SK-N-SH (cell line): ENCODE data around the gene SLF2. TPM values are rescaled to one million over a fixed set of nuclear protein-coding genes. Genes with fewer than 3 reads are reported as not detected.

Experiments used
- CTCF ChIA-PET: fragments of 300-600, 350-600 bp; formaldehyde crosslinking; extraction: SDS; loops from one replicate; lab custom pipeline; 2021; lab: Yijun Ruan, JAX
- POLR2A ChIA-PET: fragments of 350-600 bp; sonication (Branson Sonifier 250); formaldehyde crosslinking; extraction: SDS; loops from one replicate; lab custom pipeline; 2020; ENCODE audit warnings: antibody characterized with exemption, inconsistent platforms; lab: Yijun Ruan, JAX
- DNase-seq: peaks from one replicate; pipeline ENCODE4 v3.0.0; 2012
- H2AFZ ChIP-seq: fragments of 200-600 bp; sonication (generic); 2 replicates; pipeline ENCODE4 v1.8.1; 2016; ENCODE audit warnings: antibody characterized with exemption, mild to moderate bottlenecking, low read depth
- H3F3A ChIP-seq: fragments of 200-600 bp; sonication (generic); replicated peaks from 2 replicates; pipeline ENCODE3; 2016; ENCODE audit warnings: antibody characterized with exemption, mild to moderate bottlenecking; ENCODE audit not compliant: insufficient read depth
- H3K27ac ChIP-seq, 2 experiments: fragments of 200-500 bp in 1 of 2; fragments of 200-600 bp in 1 of 2; sonication (Bioruptor generic) in 1 of 2; sonication (generic), shearing (Covaris generic) in 1 of 2; 2 replicates each; pipeline versions ENCODE4 v1.5.1 to v1.6.1; 2014 to 2016; ENCODE audit warnings: low read depth in 2 of 2, inconsistent platforms in 1 of 2, low read length in 1 of 2, mild to moderate bottlenecking in 1 of 2, mixed read lengths in 1 of 2
- H3K27me3 ChIP-seq: fragments of 200-600 bp; sonication (generic), shearing (Covaris generic); 2 replicates; pipeline ENCODE4 v1.6.1; 2016; ENCODE audit warnings: mixed run types; ENCODE audit not compliant: insufficient read depth
- H3K36me3 ChIP-seq, 2 experiments: fragments of 200-500 bp in 1 of 2; fragments of 200-600 bp in 1 of 2; sonication (Bioruptor generic) in 1 of 2; sonication (generic) in 1 of 2; replicated peaks in 1 of 2; 2 replicates each; pipeline versions ENCODE3 to v1.5.1; 2014 to 2016; ENCODE audit warnings: low read length in 1 of 2, mild to moderate bottlenecking in 1 of 2; ENCODE audit not compliant: insufficient read depth in 2 of 2, control insufficient read depth in 1 of 2
- H3K4me1 ChIP-seq, 2 experiments: fragments of 200-500 bp in 1 of 2; fragments of 200-600 bp in 1 of 2; sonication (Bioruptor generic) in 1 of 2; sonication (generic), shearing (Covaris generic) in 1 of 2; 2 replicates each; pipeline versions ENCODE4 v1.5.1 to v1.6.1; 2014 to 2016; ENCODE audit warnings: low read depth in 1 of 2, low read length in 1 of 2, mixed run types in 1 of 2; ENCODE audit not compliant: insufficient read depth in 2 of 2, control insufficient read depth in 1 of 2
- H3K4me2 ChIP-seq: fragments of 200-600 bp; sonication (generic), shearing (Covaris generic); 2 replicates; pipeline ENCODE4 v1.6.1; 2017; ENCODE audit warnings: mixed run types
- H3K4me3 ChIP-seq, 2 experiments: fragments of 200-500 bp in 1 of 2; fragments of 200-600 bp in 1 of 2; sonication (Bioruptor generic) in 1 of 2; sonication (generic), shearing (Covaris generic) in 1 of 2; 2 replicates each; pipeline versions ENCODE4 v1.5.1 to v1.8.1; 2014 to 2016; ENCODE audit warnings: low read depth in 2 of 2, inconsistent platforms in 1 of 2, low read length in 1 of 2, mild to moderate bottlenecking in 1 of 2, mixed read lengths in 1 of 2, moderate library complexity in 1 of 2
- H3K79me2 ChIP-seq: fragments of 200-600 bp; sonication (generic); 2 replicates; pipeline ENCODE4 v1.8.1; 2017; ENCODE audit warnings: mild to moderate bottlenecking; ENCODE audit not compliant: insufficient read depth
- H3K9ac ChIP-seq: fragments of 200-600 bp; sonication (generic); 2 replicates; pipeline ENCODE4 v1.6.1; 2017; ENCODE audit warnings: mixed run types
- H3K9me2 ChIP-seq: fragments of 200-600 bp; sonication (generic); 2 replicates; pipeline ENCODE4 v1.6.1; 2017; ENCODE audit warnings: mixed run types
- H3K9me3 ChIP-seq: fragments of 200-600 bp; sonication (generic); 2 replicates; pipeline ENCODE4 v1.6.1; 2017; ENCODE audit warnings: mixed run types, mild to moderate bottlenecking, moderate library complexity
- H4K20me1 ChIP-seq: fragments of 200-600 bp; sonication (generic); 2 replicates; pipeline ENCODE4 v1.6.1; 2017; ENCODE audit warnings: mild to moderate bottlenecking, mixed run types; ENCODE audit not compliant: insufficient read depth
- FOXM1 ChIP-seq: IDR thresholded peaks from 2 replicates; pipeline ENCODE4 v1.4.0; 2012; ENCODE audit warnings: low read depth, mild to moderate bottlenecking
- MEF2A ChIP-seq: IDR thresholded peaks from 2 replicates; pipeline ENCODE4 v1.4.0; 2012; ENCODE audit warnings: low read depth, borderline replicate concordance
- MXI1 ChIP-seq: IDR thresholded peaks from 2 replicates; pipeline ENCODE4 v1.6.1; 2012; ENCODE audit warnings: mild to moderate bottlenecking, low read depth, low read length, improper control_type of control experiment
- NFIC ChIP-seq: IDR thresholded peaks from 2 replicates; pipeline ENCODE4 v1.4.0; 2012; ENCODE audit warnings: borderline replicate concordance
- RAD21 ChIP-seq: IDR thresholded peaks from 2 replicates; pipeline ENCODE4 v1.6.1; 2012; ENCODE audit warnings: mild to moderate bottlenecking, low read length
- RXRA ChIP-seq: IDR thresholded peaks from 2 replicates; pipeline ENCODE4 v1.4.0; 2012; ENCODE audit warnings: low read depth, mild to moderate bottlenecking, borderline replicate concordance
- SIN3A ChIP-seq: IDR thresholded peaks from 2 replicates; pipeline ENCODE4 v1.6.1; 2012; ENCODE audit warnings: low read depth, mild to moderate bottlenecking, low read length, moderate library complexity, borderline replicate concordance
- SMC3 ChIP-seq: IDR thresholded peaks from 2 replicates; pipeline ENCODE4 v1.6.1; 2012; ENCODE audit warnings: low read depth, low read length, improper control_type of control experiment
- TAF1 ChIP-seq: IDR thresholded peaks from 2 replicates; pipeline ENCODE4 v1.6.1; 2012; ENCODE audit warnings: low read depth, mild to moderate bottlenecking, low read length, moderate library complexity, borderline replicate concordance
- TCF12 ChIP-seq: IDR thresholded peaks from 2 replicates; pipeline ENCODE4 v1.4.0; 2012
- WGBS: methylation state at CpG from one replicate; pipeline ENCODE4 v1.1.6; 2017; ENCODE audit warnings: low lambda C conversion rate; 5-methylcytosine and 5-hydroxymethylcytosine counted together
- polyA plus RNA-seq, 3 experiments: library from polyadenylated mRNA; depleted of rRNA; stranded (reverse); fragments of >200 nt; gene quantifications; 2 replicates each; pipeline ENCODE4 v1.2.3, GENCODE V29; 2012
- TF ChIP-seq, protein P1 (sequence below): IDR thresholded peaks from 2 replicates; pipeline ENCODE4 v1.6.1; 2012; ENCODE audit warnings: mild to moderate bottlenecking, low read depth, low read length, moderate library complexity
- TF ChIP-seq, protein P2 (sequence below): IDR thresholded peaks from 2 replicates; pipeline ENCODE4 v1.4.0; 2012; ENCODE audit warnings: low read depth, borderline replicate concordance
- TF ChIP-seq, protein P3 (sequence below): IDR thresholded peaks from 2 replicates; pipeline ENCODE4; 2012

SLF2 gene
- polyA plus RNA-seq, 1 of the 3 experiments (the other 2 are of a cell fraction), result 6.3 TPM

DNA sequence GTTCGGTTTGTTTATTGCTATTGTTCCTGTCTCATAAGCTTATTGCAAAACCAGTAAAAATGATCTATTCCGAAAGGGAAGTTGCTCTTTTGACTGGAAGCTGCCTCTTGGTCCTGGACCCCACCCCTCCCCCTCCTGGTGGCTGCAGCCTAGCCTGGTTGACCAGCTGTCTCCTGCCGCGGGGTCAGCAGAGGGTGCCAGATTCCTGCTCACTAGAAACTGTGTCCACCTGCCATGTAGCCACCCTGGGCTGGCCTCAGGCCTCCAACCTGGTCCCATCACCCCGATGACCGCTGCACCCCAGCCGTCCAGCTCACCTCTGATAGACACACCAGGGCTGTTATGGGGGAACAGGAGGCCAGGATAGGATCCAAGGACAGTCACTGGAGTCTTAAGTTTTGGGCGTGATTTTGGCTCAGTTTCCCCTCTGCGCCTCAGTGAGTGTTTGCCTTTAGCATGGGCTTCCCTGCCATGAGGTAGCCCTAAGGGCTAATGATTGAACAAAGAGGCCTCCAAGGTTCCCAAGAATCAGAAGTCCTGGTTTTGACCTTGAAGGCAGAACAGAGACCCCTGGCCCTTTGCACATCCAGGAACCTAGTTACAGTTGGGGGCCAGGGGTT is 32.9 kb upstream of the SLF2 start:
- H2AFZ ChIP-seq, result no peak overlapping the region
- H3K9me3 ChIP-seq, result no peaks in the 10 kb centered on the region
- H3K36me3 ChIP-seq, result no peaks in the 10 kb centered on the region
- H3K4me2 ChIP-seq, result no peak overlapping the region
- WGBS, result 76% methylated on average over 9 of the region's 9 CpGs
- H3K27ac ChIP-seq, result no peak overlapping the region
- peaks cover 0 to 32% of the 10 kb centered on the region in 2 experiments; a peak in 2 of 4 replicates for H3K4me1 ChIP-seq
- H3K27me3 ChIP-seq, result no peaks in the 10 kb centered on the region
- TF ChIP-seq, protein P1, sequence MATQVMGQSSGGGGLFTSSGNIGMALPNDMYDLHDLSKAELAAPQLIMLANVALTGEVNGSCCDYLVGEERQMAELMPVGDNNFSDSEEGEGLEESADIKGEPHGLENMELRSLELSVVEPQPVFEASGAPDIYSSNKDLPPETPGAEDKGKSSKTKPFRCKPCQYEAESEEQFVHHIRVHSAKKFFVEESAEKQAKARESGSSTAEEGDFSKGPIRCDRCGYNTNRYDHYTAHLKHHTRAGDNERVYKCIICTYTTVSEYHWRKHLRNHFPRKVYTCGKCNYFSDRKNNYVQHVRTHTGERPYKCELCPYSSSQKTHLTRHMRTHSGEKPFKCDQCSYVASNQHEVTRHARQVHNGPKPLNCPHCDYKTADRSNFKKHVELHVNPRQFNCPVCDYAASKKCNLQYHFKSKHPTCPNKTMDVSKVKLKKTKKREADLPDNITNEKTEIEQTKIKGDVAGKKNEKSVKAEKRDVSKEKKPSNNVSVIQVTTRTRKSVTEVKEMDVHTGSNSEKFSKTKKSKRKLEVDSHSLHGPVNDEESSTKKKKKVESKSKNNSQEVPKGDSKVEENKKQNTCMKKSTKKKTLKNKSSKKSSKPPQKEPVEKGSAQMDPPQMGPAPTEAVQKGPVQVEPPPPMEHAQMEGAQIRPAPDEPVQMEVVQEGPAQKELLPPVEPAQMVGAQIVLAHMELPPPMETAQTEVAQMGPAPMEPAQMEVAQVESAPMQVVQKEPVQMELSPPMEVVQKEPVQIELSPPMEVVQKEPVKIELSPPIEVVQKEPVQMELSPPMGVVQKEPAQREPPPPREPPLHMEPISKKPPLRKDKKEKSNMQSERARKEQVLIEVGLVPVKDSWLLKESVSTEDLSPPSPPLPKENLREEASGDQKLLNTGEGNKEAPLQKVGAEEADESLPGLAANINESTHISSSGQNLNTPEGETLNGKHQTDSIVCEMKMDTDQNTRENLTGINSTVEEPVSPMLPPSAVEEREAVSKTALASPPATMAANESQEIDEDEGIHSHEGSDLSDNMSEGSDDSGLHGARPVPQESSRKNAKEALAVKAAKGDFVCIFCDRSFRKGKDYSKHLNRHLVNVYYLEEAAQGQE, result no peak
- TF ChIP-seq TCF12, result no peak
- TF ChIP-seq NFIC, result no peak
- peak; percentile 16; the same call in 1 of the 2 replicates for TF ChIP-seq RAD21
- no peak for TF ChIP-seq RXRA
- TF ChIP-seq, protein P2, sequence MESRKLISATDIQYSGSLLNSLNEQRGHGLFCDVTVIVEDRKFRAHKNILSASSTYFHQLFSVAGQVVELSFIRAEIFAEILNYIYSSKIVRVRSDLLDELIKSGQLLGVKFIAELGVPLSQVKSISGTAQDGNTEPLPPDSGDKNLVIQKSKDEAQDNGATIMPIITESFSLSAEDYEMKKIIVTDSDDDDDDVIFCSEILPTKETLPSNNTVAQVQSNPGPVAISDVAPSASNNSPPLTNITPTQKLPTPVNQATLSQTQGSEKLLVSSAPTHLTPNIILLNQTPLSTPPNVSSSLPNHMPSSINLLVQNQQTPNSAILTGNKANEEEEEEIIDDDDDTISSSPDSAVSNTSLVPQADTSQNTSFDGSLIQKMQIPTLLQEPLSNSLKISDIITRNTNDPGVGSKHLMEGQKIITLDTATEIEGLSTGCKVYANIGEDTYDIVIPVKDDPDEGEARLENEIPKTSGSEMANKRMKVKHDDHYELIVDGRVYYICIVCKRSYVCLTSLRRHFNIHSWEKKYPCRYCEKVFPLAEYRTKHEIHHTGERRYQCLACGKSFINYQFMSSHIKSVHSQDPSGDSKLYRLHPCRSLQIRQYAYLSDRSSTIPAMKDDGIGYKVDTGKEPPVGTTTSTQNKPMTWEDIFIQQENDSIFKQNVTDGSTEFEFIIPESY, result no peak
- no peaks in the 10 kb centered on the region for H3K79me2 ChIP-seq
- no peak overlapping the region for H3K4me3 ChIP-seq
- ChIA-PET CTCF (interaction anchor here (0.7 to 15.7 kb wide), 26 partner anchors 9 to 591 kb away, joined by 3 to 267 read pairs (median 8); partner anchors contain the start of gene PAX2), POLR2A (no interaction called here)
- peaks cover 3% of the 10 kb centered on the region for H3F3A ChIP-seq
- H4K20me1 ChIP-seq, result no peaks in the 10 kb centered on the region
- no peak for DNase-seq
- H3K9ac ChIP-seq, result no peak overlapping the region
- no peaks in the 10 kb centered on the region for H3K9me2 ChIP-seq

DNA sequence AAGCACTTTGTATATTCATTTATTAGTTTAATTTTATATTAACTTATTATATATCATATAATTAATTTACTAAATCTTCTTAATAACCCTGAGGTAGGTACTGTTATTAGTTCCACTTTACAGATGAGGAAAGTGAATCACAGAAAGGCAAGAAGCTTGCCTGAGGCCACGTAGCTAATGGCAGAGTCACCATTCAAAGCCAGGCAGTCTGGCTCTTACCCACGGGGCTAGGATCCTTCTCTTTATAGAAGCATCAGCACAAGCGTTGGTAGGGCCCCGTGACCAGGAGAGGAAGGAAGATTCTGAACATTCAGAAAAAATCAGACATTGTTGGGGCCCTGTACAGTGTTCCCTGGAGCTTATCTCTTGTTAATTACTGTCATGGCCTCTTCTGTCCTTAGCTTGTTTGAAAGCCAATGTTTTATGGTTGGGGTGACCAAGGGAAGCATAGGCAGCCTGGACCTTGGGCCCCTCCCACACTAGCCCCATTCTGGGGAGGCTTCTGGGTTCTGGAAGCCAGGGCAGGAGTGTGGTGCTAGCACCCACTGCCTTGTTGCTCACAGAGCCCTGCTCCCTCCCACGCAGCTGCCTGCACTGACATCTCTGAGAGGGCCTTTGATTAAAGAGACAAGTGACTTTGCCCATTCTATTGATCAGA is 31.1 kb upstream of the SLF2 start:
- Histone ChIP-seq H3K4me3 (no peak overlapping the region), H3K27ac (peak overlapping the region in 1 of 2 experiments; percentile 67; a peak in 2 of 4 replicates), H3K9ac (no peak overlapping the region), H3K27me3 (no peaks in the 10 kb centered on the region), H2AFZ (no peak overlapping the region), H3K9me2 (no peaks in the 10 kb centered on the region), H3K9me3 (no peaks in the 10 kb centered on the region), H3F3A (peaks cover 3% of the 10 kb centered on the region), H3K4me1 (peaks cover 0 to 32% of the 10 kb centered on the region in 2 experiments; a peak in 2 of 4 replicates), H4K20me1 (no peaks in the 10 kb centered on the region), H3K4me2 (no peak overlapping the region), H3K79me2 (no peaks in the 10 kb centered on the region), H3K36me3 (no peaks in the 10 kb centered on the region)
- POLR2A ChIA-PET, result interaction anchor here (0.7 to 1.0 kb wide), 2 partner anchors 22 to 32 kb away, joined by 3 read pairs; no protein-coding TSS in a partner anchor
- 59% methylated on average over 5 of the region's 5 CpGs for WGBS
- no peak for DNase-seq
- CTCF ChIA-PET, result interaction anchor here (0.8 to 15.7 kb wide), 8 partner anchors 10 to 319 kb away, joined by 3 to 267 read pairs (median 5); partner anchors contain the start of gene PAX2
- TF ChIP-seq MXI1 (no peak), FOXM1 (no peak), SIN3A (no peak), MEF2A (no peak), SMC3 (no peak), TAF1 (no peak)
- TF ChIP-seq, protein P3, sequence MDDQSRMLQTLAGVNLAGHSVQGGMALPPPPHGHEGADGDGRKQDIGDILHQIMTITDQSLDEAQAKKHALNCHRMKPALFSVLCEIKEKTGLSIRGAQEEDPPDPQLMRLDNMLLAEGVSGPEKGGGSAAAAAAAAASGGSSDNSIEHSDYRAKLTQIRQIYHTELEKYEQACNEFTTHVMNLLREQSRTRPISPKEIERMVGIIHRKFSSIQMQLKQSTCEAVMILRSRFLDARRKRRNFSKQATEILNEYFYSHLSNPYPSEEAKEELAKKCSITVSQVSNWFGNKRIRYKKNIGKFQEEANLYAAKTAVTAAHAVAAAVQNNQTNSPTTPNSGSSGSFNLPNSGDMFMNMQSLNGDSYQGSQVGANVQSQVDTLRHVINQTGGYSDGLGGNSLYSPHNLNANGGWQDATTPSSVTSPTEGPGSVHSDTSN, result no peak
- TF ChIP-seq, protein P1, result no peak
